Type B pancreatic cell (in vitro differentiated cells): ENCODE measurements around the gene KLHL21. TPM values are rescaled to one million over a fixed set of nuclear protein-coding genes. Genes with fewer than 3 reads are reported as not detected.

Experiments used
- DNase-seq: peaks from one replicate; pipeline ENCODE4 v3.0.0; 2021; ENCODE audit warnings: mixed read lengths; ENCODE audit not compliant: unreplicated experiment; ENCODE audit errors: extremely low spot score
- H3K27ac Mint-ChIP-seq: 2 replicates; pipeline ENCODE4 v1.8.0; 2021; ENCODE audit warnings: mild to moderate bottlenecking, mixed read lengths
- H3K27me3 Mint-ChIP-seq: 2 replicates; pipeline ENCODE4 v1.8.0; 2021; ENCODE audit warnings: mixed read lengths
- H3K36me3 Mint-ChIP-seq: 2 replicates; pipeline ENCODE4 v1.8.0; 2021; ENCODE audit warnings: mixed read lengths
- H3K4me1 Mint-ChIP-seq: one replicate; pipeline ENCODE4 v1.8.0; 2021; ENCODE audit warnings: mixed read lengths; ENCODE audit not compliant: unreplicated experiment
- H3K4me3 Mint-ChIP-seq: 2 replicates; pipeline ENCODE4 v1.8.0; 2021; ENCODE audit warnings: mild to moderate bottlenecking, mixed read lengths
- H3K9me3 Mint-ChIP-seq: 2 replicates; pipeline ENCODE4 v1.8.0; 2021; ENCODE audit warnings: mixed read lengths
- total RNA-seq: library from RNA; stranded (reverse); gene quantifications from 2 replicates; pipeline ENCODE4 v1.2.1, GENCODE V29; 2021; ENCODE audit warnings: low replicate concordance
- TF ChIP-seq, protein P1 (sequence below): fragments of 200-600 bp; sonication (generic); conservative IDR thresholded peaks from 2 replicates; pipeline ENCODE4 v1.5.0; 2021; ENCODE audit warnings: antibody characterized with exemption, mild to moderate bottlenecking

The KLHL21 gene
- total RNA-seq, 1 donor from 2014 or later = 15.1 TPM

DNA sequence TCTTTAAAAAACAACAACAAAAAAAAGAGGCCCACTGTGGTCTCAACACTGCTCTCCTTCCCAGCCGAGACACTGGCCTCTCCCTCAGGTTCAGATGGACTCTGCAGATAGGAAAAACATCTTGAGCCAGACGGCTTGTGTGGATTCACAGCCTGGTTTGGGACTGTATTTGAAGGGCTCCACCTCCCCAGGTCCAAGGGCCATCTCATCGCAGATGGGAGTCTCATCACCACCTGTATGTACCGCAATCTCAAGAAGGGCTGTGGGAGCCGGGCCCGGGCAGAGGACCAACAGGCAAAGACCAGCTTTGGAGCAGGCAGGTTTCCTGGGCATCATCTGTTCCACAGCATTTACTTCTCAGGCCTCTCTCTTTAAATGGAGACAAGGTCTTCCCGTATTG, 12.6 kb downstream of the KLHL21 start:
- Mint-ChIP-seq H3K4me3 (no peak overlapping the region), H3K9me3 (no peaks in the 10 kb centered on the region), H3K27me3 (no peaks in the 10 kb centered on the region), H3K36me3 (no peaks in the 10 kb centered on the region), H3K4me1 (no peaks in the 10 kb centered on the region), H3K27ac (no peak overlapping the region)
- TF ChIP-seq, protein P1, sequence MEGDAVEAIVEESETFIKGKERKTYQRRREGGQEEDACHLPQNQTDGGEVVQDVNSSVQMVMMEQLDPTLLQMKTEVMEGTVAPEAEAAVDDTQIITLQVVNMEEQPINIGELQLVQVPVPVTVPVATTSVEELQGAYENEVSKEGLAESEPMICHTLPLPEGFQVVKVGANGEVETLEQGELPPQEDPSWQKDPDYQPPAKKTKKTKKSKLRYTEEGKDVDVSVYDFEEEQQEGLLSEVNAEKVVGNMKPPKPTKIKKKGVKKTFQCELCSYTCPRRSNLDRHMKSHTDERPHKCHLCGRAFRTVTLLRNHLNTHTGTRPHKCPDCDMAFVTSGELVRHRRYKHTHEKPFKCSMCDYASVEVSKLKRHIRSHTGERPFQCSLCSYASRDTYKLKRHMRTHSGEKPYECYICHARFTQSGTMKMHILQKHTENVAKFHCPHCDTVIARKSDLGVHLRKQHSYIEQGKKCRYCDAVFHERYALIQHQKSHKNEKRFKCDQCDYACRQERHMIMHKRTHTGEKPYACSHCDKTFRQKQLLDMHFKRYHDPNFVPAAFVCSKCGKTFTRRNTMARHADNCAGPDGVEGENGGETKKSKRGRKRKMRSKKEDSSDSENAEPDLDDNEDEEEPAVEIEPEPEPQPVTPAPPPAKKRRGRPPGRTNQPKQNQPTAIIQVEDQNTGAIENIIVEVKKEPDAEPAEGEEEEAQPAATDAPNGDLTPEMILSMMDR = no peak
- no peak for DNase-seq

DNA sequence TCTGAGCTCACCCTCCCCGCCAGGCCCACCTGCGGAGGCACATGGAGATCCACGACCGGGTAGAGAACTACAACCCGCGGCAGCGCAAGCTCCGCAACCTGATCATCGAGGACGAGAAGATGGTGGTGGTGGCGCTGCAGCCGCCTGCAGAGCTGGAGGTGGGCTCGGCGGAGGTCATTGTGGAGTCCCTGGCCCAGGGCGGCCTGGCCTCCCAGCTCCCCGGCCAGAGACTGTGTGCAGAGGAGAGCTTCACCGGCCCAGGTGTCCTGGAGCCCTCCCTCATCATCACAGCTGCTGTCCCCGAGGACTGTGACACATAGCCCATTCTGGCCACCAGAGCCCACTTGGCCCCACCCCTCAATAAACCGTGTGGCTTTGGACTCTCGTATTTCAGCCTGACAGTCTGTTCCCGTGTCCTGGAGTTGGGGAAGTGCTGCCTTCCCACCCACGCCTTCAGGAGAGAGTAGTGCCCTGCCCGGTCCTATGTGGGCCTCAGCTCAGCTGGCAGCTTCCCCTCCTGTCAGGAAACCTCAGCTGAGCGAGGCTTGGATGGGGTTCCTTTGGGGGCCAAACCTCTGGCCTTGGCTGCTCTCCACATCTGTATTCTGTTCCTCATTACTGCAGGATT, 13.7 kb downstream of the KLHL21 start:
- H3K36me3 Mint-ChIP-seq = no peaks in the 10 kb centered on the region
- no peak overlapping the region for H3K27ac Mint-ChIP-seq
- no peaks in the 10 kb centered on the region for H3K9me3 Mint-ChIP-seq
- no peaks in the 10 kb centered on the region for H3K4me1 Mint-ChIP-seq
- no peaks in the 10 kb centered on the region for H3K27me3 Mint-ChIP-seq
- H3K4me3 Mint-ChIP-seq = no peak overlapping the region
- TF ChIP-seq, protein P1 = no peak
- no peak for DNase-seq

GRCh38 chr1:6588128-6588892, 14.4 kb downstream of the KLHL21 start:
- no peaks in the 10 kb centered on the region for H3K9me3 Mint-ChIP-seq
- H3K4me1 Mint-ChIP-seq = no peaks in the 10 kb centered on the region
- H3K4me3 Mint-ChIP-seq = no peak overlapping the region
- H3K27ac Mint-ChIP-seq = peak overlapping the region; percentile 56
- no peaks in the 10 kb centered on the region for H3K36me3 Mint-ChIP-seq
- TF ChIP-seq, protein P1 = no peak
- H3K27me3 Mint-ChIP-seq = no peaks in the 10 kb centered on the region
- no peak for DNase-seq

DNA sequence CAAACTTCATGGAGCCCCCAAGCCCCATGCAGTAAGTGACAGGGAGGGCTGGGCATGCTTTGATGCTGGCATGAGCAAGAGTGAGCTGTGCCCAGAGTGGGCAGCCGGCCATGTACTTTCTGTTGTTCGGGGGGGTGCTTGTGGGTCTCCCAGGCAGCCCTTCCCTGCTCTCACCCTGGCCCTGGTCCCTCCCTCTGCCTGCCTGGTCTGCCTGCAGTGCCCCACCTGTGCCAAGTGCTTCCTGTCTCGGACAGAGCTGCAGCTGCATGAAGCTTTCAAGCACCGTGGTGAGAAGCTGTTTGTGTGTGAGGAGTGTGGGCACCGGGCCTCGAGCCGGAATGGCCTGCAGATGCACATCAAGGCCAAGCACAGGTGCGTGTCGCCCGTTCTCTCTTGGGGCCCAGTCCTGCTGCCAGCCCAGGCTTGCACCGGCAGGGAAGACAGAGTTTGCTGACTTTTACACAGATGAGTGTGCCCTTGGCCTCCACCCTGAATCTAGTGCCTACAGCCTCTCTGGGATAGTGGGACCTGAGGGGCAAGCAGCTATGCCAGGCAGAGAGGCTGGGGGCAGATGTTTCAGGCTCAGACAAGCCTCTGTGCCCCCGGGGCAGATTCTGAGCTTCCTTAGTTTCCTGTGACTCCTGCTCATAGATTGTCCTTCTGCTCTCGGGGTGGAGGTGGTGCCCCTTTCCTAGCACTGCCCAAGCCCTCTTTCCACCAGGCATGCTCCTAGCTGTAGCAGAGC, 15.2 kb downstream of the KLHL21 start:
- Mint-ChIP-seq H3K9me3 (no peaks in the 10 kb centered on the region), H3K4me3 (no peak overlapping the region), H3K27me3 (no peaks in the 10 kb centered on the region), H3K4me1 (peaks cover 2% of the 10 kb centered on the region), H3K27ac (peak overlapping the region; percentile 56), H3K36me3 (no peaks in the 10 kb centered on the region)
- no peak for DNase-seq
- TF ChIP-seq, protein P1 = no peak

DNA sequence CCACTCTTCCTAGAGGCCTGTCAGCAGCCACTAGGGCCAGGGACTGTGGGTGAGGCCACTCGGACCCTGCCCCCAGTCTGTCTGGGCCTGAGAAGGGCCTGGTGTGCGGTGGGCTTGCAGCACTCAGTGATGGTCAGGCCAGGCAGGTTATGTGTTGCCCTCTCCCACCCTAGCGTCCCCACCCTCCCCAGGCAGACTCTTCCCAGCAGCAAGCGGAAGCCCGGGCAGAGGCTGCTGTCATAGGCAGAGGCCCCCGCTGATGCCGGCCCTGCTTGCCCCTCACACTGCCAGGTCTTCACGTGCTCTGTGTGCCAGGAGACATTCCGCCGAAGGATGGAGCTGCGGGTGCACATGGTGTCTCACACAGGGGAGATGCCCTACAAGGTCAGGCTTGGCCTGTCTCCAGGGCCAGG, 16.3 kb downstream of the KLHL21 start:
- Mint-ChIP-seq H3K9me3 (no peaks in the 10 kb centered on the region), H3K27me3 (no peaks in the 10 kb centered on the region), H3K4me1 (peaks cover 9% of the 10 kb centered on the region), H3K27ac (no peak overlapping the region), H3K36me3 (no peaks in the 10 kb centered on the region), H3K4me3 (no peak overlapping the region)
- DNase-seq = no peak
- TF ChIP-seq, protein P1 = no peak
